GM21723 (cell line): Measurements from ENCODE around the gene TMPRSS13.
"Not testable (repeated sequence)": the region's sequence is repeated elsewhere in the genome, so short reads cannot be mapped to it uniquely, and the experiment has no call there.

Experiments used
- ATAC-seq: cut with Tn5 transposase; IDR thresholded peaks from one replicate; pipeline ENCODE4 v1.9.1; 2021; ENCODE audit warnings: mild to moderate bottlenecking, moderate library complexity; ENCODE audit not compliant: unreplicated experiment

TMPRSS13 gene

DNA sequence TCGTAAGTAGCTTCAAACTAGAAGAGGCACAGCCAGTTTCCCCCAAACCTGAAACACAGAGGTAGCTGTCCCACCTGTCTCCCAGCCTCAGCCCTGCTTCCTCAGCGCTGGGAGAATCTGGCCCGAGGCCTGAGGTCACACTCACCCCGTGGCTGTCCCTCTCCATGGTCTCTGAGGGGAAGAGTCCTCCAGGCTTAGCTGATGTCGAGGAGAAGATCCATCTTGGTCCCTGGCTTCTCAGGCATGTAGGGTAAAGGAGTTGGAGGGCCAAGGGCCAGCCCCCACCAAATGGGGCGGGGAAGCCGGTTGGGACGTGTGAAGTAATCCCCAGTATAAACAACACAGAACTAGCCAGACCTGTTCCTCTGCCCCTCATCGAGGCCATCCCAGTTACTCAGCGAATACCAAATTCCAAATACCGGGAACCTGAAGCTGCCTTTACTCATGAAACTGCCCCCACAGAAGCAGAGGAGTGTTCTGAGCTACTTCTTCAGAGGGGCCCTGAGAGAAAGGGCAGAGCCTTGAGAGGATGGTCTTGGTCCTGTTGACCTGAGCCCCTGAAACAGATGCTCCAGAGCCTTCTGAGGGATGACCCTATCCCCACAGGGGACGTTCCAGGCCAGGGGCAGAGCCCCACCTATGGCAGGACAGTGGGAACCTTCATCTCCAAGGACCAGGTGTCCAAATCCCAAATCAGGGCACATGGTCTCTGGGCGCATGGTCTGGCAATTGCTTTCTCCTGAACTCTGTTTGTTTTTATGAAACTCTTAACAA, at the start of gene TMPRSS13:
Gene TMPRSS13, minus strand, starts transcription at position 261 of the 774 bp plus-strand sequence. Its CDS starts 95 bp downstream, at position 166.
- no peak for ATAC-seq

DNA sequence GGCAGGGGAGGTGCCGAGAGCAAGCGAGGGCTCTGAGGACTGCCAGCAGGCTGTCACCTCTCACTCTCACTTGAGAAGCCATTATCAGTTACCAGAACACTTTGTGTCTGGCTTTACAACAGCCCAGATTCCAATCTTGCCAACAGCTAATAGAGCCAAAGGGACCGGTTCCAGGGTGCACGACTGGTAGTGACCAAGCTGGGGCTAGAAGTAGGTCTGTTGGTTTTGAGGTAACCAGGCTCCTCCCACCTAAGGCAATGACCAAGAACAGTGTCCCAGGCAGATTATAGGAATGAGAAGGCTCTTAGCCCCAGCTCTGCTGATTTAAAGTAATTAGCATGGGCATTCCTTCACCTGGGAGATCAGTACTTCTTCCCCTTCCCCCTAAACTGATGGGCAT, 49.8 kb upstream of the TMPRSS13 start:
- no peak for ATAC-seq

DNA sequence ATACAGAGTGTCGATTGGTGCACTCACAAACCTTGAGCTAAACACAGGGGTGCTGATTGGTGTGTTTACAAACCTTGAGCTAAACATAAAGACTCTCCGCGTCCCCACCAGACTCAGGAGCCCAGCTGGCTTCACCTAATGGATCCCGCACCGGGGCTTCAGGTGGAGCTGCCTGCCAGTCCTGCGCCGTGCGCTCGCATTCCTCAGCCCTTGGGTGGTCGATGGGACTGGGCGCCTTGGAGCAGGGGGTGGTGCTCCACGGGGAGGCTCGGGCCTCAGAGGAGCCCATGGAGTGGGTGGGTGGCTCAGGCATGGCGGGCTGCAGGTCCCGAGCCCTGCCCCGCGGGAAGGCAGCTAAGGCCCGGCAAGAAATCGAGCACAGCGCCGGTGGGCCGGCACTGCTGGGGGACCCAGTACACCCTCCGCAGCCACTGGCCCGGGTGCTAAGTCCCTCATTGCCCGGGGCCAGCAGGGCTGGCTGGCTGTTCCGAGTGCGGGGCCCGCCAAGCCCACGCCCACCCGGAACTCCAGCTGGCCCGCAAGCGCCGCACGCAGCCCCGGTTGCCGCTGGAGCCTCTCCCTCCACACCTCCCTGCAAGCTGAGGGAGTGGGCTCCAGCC, 49.2 kb upstream of the TMPRSS13 start:
- ATAC-seq = not testable (repeated sequence)

DNA sequence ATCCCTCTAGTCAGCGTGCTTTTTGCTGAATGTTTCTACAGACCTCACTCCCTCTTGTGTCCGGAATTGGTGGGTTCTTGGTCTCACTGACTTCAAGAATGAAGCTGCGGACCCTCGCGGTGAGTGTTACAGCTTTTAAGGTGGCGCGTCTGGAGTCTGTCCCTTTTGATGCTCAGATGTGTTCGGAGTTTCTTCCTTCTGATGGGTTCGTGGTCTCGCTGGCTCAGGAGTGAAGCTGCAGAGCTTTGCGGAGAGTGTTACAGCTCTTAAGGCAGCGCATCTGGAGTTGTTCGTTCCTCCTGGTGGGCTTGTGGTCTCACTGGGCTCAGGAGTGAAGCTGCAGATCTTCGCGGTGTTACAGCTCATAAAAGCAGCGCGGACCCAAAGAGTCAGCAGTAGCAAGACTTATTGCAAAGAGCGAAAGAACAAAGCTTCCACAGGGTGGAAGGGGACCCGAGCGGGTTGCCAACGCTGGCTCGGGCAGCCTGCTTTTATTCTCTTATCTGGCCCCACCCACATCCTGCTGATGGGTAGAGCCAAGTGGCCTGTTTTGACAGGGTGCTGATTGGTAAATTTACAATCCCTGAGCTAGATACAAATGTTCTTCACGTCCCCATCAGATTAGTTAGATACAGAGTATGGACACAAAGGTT, 48.5 kb upstream of the TMPRSS13 start:
- ATAC-seq = not testable (repeated sequence)

DNA sequence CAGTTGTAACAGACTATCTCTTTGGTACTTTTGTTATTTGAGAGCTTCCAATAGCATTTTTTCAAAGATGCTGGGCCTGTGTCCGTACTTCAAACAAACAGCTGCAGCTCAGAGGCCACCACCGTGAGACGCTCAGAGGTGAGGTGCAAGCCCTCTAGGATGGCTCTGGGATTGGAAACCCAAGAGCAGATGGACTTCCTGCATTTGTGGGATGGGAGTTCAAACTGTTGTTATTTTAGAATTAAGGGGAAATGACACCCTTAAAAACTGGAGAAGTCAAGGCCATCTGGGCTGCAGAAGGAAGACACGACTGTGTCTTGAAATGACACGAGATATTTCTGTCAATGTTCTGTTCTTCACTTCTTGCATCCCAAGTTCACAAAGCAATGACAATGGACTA, 47.8 kb upstream of the TMPRSS13 start:
- no peak for ATAC-seq

DNA sequence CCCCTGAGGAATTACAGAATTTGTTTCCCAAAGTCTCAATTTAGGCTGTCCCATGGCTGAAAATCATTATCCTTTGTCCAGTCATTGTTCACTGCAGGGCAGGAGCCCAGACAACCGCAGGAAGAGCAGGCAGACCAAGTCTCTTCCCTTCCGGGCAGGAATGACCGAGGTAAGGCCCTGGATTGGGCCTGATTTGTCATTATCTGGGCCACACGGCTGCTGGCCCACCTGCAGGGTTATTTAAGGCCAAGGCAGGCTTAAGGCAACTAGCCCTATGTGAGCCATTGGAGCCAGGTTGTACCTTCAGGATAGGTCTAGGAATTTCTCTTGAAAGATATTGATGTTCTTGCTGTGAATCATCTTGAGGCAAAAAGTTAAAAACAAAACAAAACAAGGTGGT, 47.2 kb upstream of the TMPRSS13 start:
- no peak for ATAC-seq

DNA sequence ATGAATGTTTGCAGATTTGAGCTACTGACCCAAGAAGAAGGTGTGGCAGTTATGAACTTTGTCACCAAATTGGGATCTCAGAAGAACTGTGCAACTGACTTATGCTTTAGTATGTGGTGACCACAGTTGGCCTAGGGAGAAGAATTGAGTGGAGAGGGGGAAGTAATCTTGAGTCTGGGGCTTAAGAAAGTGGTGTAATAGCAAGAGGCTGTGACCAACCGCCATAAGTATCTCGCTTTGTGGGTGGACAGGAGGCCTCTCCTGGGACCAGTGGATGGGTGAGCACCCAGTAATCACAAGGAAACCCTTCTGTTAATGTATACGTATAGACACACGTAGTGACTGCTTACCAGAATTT, 44.3 kb upstream of the TMPRSS13 start:
- ATAC-seq = no peak

DNA sequence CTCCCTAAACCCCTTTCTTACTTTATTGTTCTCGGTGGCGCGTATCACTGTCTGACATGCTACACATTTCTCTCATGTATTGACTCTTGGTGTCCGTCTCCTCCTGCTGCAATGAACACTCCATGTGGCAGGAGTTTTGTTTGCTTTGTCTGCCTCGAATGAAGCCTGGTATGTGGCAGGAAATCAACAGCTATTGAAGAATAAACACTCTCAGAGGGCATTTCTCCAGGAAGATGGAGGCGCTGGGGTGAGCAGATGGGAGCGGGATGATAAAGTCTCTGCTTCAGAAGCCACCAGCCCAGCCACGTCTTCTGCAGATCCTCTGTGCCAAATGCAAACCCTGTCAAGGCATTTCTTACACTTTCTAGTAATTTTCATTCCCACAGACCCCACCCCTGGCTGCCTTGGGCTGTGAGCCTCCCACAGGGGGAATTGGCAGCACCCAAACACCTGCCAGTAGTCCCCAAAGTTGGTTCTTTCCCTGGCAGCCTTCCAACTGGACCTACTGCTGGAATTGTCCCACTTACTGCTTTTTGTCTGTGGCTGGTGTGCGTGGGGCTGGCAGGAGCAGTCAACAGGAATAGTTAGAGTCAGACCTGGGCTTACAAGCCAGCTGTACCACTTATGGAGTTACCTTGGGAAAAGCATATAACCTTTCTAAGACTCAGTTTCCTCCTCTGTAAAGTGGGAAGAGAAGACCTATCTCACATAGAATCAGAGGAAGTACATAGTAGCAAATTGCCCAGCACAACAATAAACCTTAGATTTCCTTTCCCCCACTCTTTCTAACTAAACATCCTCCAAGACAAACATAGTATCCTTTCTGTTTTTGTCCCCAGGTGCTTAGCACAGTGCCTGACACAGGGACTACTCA, 43.7 kb upstream of the TMPRSS13 start:
- ATAC-seq = no peak

DNA sequence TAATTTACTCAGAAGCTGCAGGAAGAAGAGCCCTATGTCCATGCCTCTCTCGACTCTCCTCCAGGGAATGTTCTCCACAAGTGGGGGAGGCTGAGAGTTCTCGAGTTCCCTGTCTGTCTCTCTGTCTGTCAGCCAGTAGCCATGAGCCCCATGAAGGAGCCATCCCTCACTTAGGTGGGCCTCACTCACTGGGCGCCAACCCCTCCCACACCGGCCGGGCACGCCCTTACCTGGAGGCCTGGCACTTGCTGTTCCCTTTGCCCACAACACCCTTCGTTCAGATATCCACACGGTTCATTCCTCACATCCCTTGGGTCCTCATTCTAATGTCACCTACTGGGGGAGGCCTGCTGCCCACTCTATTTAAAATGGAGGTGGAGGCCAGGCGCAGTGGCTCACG, 42.8 kb upstream of the TMPRSS13 start:
- no peak for ATAC-seq

DNA sequence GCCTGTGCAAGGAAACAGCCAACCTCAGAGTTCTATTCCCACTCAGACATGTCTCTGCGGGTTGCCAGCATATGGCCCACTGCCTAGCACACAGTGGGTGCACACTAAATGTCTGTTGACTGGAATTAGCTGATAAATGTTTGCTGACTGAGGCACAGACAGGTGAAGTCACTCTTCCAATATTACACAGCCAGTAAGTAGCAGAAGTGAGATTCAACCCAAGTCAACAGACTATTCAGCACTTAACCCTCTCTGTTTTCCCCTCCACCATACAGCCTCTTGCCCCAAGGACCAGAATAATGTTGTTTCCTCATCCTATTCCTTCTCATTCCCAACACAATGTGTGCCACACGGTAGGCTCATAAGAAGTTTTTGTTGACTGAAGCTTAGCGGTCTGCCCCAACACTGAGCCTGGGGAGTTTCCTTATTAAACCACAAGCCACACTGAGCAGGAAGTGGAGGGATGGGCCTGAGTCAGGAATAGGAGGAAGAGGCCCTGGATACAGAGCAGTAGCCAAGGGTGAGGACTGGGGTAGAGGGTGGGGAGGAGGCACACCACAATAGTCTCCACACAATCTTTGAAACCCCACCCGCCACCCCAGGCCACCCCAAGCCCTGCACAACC, 41.3 kb upstream of the TMPRSS13 start:
- ATAC-seq = no peak

DNA sequence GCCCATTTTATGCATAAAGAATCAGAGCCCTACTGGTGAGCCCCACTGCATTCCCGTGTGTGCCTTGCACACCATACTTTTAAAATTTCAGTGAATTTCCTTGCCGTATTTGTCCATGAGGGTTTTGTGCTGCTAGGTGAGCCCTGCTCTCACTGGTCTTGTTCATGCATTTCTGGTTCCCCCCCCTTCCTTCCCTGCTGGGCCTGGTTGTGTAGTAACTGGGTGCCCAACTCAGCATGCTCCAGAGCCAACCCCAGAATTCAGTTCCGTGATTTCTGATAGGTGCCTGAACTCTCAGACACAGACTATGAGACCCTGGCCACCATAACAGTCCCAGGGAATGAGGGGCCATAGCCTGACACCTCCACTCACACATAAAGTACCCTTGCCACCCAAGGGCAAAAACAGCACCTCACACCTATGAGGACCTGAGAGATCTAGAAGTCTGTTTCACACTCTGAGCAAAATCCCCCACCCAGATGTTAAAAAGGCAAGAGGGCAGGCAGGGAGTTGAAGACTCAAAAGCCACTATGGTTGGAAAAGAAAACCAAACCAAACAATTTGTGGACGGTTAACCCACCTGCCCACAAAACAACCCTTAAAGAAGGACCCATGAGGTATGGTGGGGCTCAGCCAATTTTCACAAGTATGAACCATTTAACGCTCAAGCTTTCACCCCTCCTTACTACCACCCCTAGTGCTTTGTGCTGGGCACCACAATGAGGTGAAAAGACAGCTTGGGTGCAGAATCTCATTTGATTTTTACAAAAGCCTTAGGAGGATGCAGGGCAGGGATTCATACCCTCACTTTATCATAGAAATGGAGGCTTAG, 40.2 kb upstream of the TMPRSS13 start:
- ATAC-seq = no peak

DNA sequence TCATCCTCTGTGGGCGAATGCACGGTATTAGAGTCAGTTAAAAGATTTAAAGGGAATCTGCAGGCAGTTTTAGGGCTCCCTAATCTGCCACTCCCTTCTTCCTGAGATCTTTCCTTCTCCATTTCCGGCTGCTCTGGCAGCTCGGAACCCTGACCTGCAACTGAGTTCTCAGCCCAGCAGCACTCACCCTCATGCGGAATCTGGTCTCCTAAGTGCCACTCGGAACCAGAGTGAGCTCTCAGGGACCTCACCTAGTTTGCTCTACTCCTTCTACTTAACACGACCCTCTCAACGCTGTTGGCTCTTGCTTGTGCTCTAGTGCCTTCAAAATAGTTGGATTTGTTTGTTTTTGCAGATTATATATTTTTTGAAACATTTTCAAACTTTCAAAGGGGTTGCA, 37.7 kb upstream of the TMPRSS13 start:
- ATAC-seq = no peak

DNA sequence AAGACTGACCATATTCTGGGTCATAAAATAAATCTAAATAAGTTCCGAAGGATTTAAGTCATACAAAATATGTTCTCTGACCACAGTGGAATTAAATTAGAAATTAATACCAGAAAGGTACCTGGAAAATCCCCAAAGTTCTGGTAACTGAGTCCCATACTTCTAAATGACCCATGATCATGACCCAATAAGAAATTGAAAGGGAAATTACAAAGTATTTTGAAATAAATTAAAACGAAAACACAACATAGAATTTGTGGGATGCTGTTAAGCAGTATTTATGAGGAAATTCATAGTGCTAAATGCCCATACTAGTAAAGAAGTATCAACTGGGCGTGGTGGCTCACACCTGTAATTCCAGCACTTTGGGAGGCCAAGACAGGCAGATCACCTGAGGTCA, 33.6 kb upstream of the TMPRSS13 start:
- no peak for ATAC-seq

DNA sequence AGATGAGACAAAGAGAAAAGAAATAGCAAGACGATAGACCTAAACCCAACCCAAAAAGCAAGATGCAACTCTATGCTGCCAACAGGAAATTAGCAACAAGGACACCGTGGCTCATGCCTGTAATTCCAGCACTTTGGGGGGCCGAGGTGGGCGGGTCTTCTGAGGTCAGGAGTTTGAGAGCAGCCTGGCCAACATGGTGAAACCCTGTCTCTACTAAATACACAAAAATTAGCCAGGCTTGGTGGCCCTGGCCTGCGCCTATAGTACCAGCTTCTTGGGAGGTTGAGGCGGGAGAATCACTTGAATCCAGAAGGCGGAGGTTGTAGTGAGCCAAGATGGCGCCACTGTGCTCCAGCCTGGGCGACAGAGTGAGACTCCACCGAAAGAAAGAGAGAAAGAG, 32.7 kb upstream of the TMPRSS13 start:
- ATAC-seq = no peak

DNA sequence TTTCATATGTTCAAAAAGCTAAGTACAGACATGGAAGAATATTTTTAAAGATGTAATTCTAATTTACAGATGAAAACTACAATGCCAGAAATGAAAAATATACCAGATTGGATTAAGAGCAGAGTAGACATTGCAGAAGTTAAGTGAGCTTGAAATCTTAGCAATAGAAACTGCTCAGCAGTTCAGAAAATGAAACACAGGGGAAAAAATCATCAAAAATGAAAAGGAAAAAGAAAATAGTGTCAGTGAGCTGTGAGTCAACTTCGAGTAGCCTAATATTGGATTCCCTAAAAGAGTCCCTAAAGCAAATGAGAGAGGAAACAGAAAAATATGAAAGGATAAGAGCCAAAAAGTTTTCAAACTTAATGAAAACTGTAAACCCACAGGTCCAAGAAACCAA, 31.2 kb upstream of the TMPRSS13 start:
- ATAC-seq = no peak

DNA sequence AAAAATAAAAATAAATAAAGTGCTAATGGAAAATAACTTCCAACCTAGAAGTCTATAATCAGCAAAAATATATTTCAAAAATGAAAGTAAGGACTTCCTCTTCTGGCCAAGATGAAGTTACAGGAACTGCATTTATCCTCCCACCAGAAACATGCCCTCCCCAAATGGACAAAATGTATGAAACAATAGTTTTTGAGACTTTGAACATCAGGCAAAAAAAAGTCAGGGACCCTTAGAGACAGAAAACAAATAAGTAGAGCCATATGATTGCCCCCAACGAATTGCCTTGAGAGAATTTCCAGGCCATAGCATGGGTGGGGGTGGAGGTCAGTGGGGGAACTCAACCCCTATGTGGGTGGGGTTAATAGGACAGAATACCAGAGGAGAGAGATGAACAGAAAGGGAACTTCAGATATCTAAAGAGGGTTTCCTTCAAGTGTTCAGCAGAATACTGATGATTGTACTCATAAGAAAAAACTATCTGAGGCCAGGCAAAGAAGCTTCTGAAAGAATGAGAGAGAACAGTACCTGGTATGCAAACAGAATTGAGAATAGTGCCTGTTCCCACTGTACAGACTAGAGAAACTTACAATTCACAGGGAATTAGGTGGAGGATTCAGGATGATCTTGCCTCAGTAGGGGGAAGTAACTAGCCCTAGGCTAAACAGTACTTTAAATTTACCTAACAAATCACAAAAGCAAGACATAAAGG, 30.4 kb upstream of the TMPRSS13 start:
- ATAC-seq = no peak

DNA sequence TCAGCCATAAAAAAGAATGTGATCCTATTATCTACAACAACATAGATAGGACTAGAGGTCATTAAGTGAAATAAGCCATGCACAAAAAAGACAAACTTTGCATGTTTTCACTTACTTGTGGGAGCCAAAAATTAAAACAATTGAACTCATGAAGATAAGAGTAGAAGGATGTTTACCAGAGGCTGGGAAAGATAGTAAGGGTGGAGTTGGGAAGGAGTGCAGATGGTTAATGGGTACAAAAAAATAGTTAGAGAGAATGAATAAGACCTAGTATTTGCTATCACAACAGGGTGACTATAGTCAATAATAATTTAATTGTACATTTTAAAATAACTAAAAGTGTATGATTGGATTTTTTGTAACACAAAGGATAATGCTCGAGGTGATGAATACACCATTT, 29.7 kb upstream of the TMPRSS13 start:
- no peak for ATAC-seq

DNA sequence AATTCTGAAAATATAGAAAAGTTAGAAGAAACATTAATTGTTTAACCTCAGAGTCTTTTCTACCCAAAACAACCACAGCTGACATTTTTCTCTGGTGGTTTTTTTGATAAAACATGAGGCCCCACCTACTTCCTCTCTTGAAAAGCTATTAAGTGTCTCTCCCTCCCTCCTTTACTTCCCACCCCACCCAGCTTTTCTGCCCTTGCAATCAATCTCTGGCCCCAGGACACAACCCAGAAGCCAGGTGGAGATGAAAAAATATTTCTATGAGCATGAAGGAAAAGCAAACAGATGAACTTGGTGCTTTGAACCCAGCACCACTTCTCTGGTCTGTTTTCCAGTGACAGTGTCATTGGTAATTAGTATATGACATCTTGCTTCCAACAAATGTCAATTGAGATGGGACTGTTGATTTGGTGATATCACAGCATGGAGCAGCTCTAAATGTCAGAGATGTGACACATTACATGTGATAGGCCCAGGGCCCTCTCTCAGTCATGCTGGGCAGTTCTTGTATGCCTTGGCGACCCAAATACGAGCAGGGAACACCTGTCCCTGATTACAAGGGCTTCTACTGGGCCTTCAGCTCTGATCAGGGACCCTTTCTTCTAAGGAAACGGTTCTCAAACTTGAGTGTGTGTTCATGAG, 23.9 kb upstream of the TMPRSS13 start:
- no peak for ATAC-seq
